H1 (cell line): Measurements from ENCODE around the gene ZFPL1. TPM values are rescaled to one million over a fixed set of nuclear protein-coding genes. Genes with fewer than 3 reads are reported as not detected.

ENCODE experiments used
- CEBPB ChIP-seq: IDR thresholded peaks from 2 replicates; pipeline ENCODE4 v1.6.1; 2012; ENCODE audit warnings: low read depth, low read length
- CHD2 ChIP-seq: IDR thresholded peaks from 2 replicates; pipeline ENCODE4 v1.6.1; 2012; ENCODE audit warnings: low read length, improper control_type of control experiment
- GTF2F1 ChIP-seq: IDR thresholded peaks from 2 replicates; pipeline ENCODE4 v1.6.1; 2012; ENCODE audit warnings: low read depth, low read length, improper control_type of control experiment, borderline replicate concordance
- HDAC6 ChIP-seq: IDR thresholded peaks from one replicate; pipeline ENCODE4 v1.7.1; 2012; ENCODE audit warnings: low read depth, mild to moderate bottlenecking, inconsistent platforms, low read length, moderate library complexity
- JUND ChIP-seq: IDR thresholded peaks from 2 replicates; pipeline ENCODE4 v1.6.1; 2011; ENCODE audit warnings: mild to moderate bottlenecking, improper control_type of control experiment, low read length
- KDM5A ChIP-seq: fragments of 200-600 bp; IDR thresholded peaks from 2 replicates; pipeline ENCODE4 v1.7.1; 2012; ENCODE audit warnings: mild to moderate bottlenecking, low read length, inconsistent platforms, mixed read lengths
- POU5F1 ChIP-seq: IDR thresholded peaks from 2 replicates; pipeline ENCODE4 v1.6.1; 2011; ENCODE audit warnings: low read depth, mild to moderate bottlenecking, low read length, moderate library complexity
- RBBP5 ChIP-seq: IDR thresholded peaks from 2 replicates; pipeline ENCODE4 v1.7.1; 2012; ENCODE audit warnings: low read depth, mild to moderate bottlenecking, inconsistent platforms, low read length, moderate library complexity, borderline replicate concordance
- RXRA ChIP-seq: IDR thresholded peaks from 2 replicates; pipeline ENCODE4 v1.6.1; 2011; ENCODE audit warnings: low read depth, mild to moderate bottlenecking, low read length, moderate library complexity; ENCODE audit not compliant: insufficient read depth
- polyA plus RNA-seq, 7 experiments: library from polyadenylated mRNA; depleted of rRNA in 3 of 7; stranded (reverse) in 5 of 7; unstranded in 2 of 7; fragments of >200 nt in 5 of 7; fragments of 200-250 nt in 2 of 7; gene quantifications; 1 replicate in 5 of 7; 2 replicates in 1 of 7; 4 replicates in 1 of 7; pipeline versions ENCODE4 v1.2.1 to v1.2.3, GENCODE V29; 2011 to 2013; ENCODE audit warnings: missing spikeins in 2 of 7, mixed read lengths in 2 of 7
- total RNA-seq: library from RNA; stranded (reverse); fragmentation: NEBNext Ultra II Directional; extraction: Animal tissue kit (Norgen Biotek cat#: 25700); gene quantifications from 2 replicates; pipeline ENCODE4 v1.2.1, GENCODE V29; 2021
- TF ChIP-seq, protein P1 (sequence below): fragments of 300-600 bp; sonication (generic); IDR thresholded peaks from 2 replicates; pipeline ENCODE4 v1.7.1; 2012; ENCODE audit warnings: low read length, moderate library complexity, mild to moderate bottlenecking, inconsistent platforms; ENCODE audit not compliant: insufficient replicate concordance
- TF ChIP-seq, protein P2 (sequence below): IDR thresholded peaks from 2 replicates; pipeline ENCODE4 v1.6.1; 2012; ENCODE audit warnings: inconsistent platforms

ZFPL1 gene
- total and polyA plus RNA-seq, 2 of the 8 experiments (the other 6 are each of a cell fraction or from before 2014, with no cell fraction given): 21.5 to 76.8 TPM

DNA sequence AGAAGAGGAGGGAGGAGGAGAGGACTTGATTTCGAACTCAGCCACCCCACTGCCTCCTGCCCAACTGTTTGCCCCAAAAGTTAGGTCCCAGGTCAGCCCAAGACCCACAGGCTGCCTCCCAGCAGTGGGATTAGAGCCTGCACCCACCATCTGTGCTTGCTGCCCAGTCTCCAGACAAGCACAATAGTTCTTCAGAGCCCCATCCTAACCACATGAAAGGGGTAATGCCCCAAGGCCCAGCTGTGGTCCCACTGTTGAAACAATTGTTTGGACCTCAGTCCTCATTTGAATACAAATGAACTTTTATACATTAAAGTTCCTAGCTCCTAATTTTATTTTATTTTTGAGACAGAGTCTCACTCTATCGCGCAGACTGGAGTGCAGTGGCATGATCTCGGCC lies 6.6 kb downstream of the ZFPL1 start (continued):
- TF ChIP-seq, protein P1, sequence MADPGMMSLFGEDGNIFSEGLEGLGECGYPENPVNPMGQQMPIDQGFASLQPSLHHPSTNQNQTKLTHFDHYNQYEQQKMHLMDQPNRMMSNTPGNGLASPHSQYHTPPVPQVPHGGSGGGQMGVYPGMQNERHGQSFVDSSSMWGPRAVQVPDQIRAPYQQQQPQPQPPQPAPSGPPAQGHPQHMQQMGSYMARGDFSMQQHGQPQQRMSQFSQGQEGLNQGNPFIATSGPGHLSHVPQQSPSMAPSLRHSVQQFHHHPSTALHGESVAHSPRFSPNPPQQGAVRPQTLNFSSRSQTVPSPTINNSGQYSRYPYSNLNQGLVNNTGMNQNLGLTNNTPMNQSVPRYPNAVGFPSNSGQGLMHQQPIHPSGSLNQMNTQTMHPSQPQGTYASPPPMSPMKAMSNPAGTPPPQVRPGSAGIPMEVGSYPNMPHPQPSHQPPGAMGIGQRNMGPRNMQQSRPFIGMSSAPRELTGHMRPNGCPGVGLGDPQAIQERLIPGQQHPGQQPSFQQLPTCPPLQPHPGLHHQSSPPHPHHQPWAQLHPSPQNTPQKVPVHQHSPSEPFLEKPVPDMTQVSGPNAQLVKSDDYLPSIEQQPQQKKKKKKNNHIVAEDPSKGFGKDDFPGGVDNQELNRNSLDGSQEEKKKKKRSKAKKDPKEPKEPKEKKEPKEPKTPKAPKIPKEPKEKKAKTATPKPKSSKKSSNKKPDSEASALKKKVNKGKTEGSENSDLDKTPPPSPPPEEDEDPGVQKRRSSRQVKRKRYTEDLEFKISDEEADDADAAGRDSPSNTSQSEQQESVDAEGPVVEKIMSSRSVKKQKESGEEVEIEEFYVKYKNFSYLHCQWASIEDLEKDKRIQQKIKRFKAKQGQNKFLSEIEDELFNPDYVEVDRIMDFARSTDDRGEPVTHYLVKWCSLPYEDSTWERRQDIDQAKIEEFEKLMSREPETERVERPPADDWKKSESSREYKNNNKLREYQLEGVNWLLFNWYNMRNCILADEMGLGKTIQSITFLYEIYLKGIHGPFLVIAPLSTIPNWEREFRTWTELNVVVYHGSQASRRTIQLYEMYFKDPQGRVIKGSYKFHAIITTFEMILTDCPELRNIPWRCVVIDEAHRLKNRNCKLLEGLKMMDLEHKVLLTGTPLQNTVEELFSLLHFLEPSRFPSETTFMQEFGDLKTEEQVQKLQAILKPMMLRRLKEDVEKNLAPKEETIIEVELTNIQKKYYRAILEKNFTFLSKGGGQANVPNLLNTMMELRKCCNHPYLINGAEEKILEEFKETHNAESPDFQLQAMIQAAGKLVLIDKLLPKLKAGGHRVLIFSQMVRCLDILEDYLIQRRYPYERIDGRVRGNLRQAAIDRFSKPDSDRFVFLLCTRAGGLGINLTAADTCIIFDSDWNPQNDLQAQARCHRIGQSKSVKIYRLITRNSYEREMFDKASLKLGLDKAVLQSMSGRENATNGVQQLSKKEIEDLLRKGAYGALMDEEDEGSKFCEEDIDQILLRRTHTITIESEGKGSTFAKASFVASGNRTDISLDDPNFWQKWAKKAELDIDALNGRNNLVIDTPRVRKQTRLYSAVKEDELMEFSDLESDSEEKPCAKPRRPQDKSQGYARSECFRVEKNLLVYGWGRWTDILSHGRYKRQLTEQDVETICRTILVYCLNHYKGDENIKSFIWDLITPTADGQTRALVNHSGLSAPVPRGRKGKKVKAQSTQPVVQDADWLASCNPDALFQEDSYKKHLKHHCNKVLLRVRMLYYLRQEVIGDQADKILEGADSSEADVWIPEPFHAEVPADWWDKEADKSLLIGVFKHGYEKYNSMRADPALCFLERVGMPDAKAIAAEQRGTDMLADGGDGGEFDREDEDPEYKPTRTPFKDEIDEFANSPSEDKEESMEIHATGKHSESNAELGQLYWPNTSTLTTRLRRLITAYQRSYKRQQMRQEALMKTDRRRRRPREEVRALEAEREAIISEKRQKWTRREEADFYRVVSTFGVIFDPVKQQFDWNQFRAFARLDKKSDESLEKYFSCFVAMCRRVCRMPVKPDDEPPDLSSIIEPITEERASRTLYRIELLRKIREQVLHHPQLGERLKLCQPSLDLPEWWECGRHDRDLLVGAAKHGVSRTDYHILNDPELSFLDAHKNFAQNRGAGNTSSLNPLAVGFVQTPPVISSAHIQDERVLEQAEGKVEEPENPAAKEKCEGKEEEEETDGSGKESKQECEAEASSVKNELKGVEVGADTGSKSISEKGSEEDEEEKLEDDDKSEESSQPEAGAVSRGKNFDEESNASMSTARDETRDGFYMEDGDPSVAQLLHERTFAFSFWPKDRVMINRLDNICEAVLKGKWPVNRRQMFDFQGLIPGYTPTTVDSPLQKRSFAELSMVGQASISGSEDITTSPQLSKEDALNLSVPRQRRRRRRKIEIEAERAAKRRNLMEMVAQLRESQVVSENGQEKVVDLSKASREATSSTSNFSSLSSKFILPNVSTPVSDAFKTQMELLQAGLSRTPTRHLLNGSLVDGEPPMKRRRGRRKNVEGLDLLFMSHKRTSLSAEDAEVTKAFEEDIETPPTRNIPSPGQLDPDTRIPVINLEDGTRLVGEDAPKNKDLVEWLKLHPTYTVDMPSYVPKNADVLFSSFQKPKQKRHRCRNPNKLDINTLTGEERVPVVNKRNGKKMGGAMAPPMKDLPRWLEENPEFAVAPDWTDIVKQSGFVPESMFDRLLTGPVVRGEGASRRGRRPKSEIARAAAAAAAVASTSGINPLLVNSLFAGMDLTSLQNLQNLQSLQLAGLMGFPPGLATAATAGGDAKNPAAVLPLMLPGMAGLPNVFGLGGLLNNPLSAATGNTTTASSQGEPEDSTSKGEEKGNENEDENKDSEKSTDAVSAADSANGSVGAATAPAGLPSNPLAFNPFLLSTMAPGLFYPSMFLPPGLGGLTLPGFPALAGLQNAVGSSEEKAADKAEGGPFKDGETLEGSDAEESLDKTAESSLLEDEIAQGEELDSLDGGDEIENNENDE: no peak
- no peak for TF ChIP-seq RXRA
- TF ChIP-seq KDM5A: no peak
- no peak for TF ChIP-seq GTF2F1
- TF ChIP-seq JUND: no peak
- TF ChIP-seq CEBPB: no peak
- TF ChIP-seq POU5F1: no peak
- no peak for TF ChIP-seq CHD2
- TF ChIP-seq, protein P2, sequence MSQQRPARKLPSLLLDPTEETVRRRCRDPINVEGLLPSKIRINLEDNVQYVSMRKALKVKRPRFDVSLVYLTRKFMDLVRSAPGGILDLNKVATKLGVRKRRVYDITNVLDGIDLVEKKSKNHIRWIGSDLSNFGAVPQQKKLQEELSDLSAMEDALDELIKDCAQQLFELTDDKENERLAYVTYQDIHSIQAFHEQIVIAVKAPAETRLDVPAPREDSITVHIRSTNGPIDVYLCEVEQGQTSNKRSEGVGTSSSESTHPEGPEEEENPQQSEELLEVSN: no peak
- TF ChIP-seq RBBP5: no peak
- TF ChIP-seq HDAC6: no peak
